Activated naive CD8-positive, alpha-beta T cell treated with anti-CD3 and anti-CD28 coated beads for 36 hours (primary cell): Measurements from ENCODE around the gene MLLT1. TPM values are rescaled to one million over a fixed set of nuclear protein-coding genes. Genes with fewer than 3 reads are reported as not detected.

Source experiments
- DNase-seq: peaks from one replicate; pipeline ENCODE4 v3.0.0; 2021
- H3K27ac Mint-ChIP-seq: one replicate; pipeline ENCODE4 v1.8.0; 2022; ENCODE audit warnings: mild to moderate bottlenecking, moderate library complexity, mixed read lengths
- H3K27me3 Mint-ChIP-seq: one replicate; pipeline ENCODE4 v1.8.0; 2022; ENCODE audit warnings: mild to moderate bottlenecking, mixed read lengths
- H3K36me3 Mint-ChIP-seq: one replicate; pipeline ENCODE4 v1.8.0; 2021; ENCODE audit warnings: mild to moderate bottlenecking, mixed read lengths
- H3K4me1 Mint-ChIP-seq: one replicate; pipeline ENCODE4 v1.8.0; 2021; ENCODE audit warnings: mixed read lengths
- H3K4me3 Mint-ChIP-seq: one replicate; pipeline ENCODE4 v1.8.0; 2022; ENCODE audit warnings: mild to moderate bottlenecking, moderate library complexity, mixed read lengths
- H3K9me3 Mint-ChIP-seq: one replicate; pipeline ENCODE4 v1.8.0; 2022; ENCODE audit warnings: mixed read lengths
- total RNA-seq, 2 experiments: library from RNA; stranded (reverse); gene quantifications; one replicate each; pipeline ENCODE4 v1.2.3, GENCODE V29; 2021

Gene MLLT1
- total RNA-seq, 2 experiments from 2014 or later, result 55.2 to 56.8 TPM

DNA sequence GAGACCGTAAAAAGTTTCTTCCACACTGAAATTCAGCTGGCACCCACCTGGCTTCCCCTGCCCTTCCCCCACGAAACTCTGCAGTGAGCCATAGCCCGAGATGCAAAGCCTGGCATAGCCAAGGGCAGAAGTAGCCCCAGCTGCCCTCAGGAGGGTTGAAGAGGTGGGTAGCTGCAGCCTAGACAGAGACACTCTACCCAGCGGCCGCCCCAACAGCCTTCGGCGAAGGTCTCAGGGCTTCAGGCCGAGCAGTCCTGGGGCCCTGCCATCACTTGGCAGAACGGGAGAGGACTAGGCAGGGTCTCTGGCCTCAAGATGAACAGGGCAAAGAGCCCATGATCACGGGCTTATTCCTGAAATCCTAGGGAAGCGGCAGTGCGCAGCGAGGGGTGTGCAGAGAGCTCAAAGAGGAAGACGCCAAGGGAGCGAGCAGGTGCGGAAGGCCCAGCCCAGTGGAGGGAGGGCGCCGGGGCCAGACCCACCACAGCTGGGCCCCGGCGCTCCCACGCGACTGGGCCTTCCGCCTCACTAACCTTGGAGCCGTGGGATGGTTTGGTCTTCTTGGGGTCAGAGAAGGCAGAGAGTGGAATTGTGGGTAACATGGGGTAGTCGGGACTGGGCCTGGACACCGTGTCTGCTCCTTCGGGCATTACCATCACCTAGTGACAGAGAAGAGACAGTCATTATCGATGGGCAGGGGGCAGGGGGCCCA, 53.2 kb downstream of the MLLT1 start:
- DNase-seq, result no peak

DNA sequence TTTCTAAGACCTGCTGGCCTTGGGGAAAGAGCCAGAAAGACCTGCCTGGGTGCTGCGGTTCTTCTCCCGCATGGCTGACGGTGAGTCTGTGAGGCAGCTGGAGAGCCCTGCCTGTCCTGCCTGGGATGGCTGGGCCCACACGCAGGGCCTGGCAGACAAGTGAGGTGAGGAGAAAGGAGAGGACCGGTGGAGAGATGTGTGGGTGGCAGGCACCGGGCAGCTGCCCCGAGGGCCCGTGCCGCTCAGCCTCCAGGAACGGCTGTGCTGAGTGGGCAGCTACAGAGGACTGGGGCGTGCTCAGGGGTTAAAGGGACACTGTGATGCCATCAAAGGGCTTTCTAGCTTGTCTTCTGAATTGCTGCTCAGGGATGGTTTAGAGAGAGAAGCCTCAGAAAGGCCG, 53.8 kb downstream of the MLLT1 start:
- no peak overlapping the region for H3K27ac Mint-ChIP-seq
- no peaks in the 10 kb centered on the region for H3K9me3 Mint-ChIP-seq
- no peak for DNase-seq
- H3K4me1 Mint-ChIP-seq, result peaks cover 2% of the 10 kb centered on the region
- no peaks in the 10 kb centered on the region for H3K27me3 Mint-ChIP-seq
- no peak overlapping the region for H3K4me3 Mint-ChIP-seq
- H3K36me3 Mint-ChIP-seq, result peaks cover 8% of the 10 kb centered on the region

More for the DNA sequence above, 53.2 kb downstream of the MLLT1 start:
- Mint-ChIP-seq H3K9me3 (no peaks in the 10 kb centered on the region), H3K27me3 (no peaks in the 10 kb centered on the region), H3K27ac (no peak overlapping the region), H3K36me3 (peaks cover 9% of the 10 kb centered on the region), H3K4me3 (no peak overlapping the region), H3K4me1 (peaks cover 2% of the 10 kb centered on the region)

DNA sequence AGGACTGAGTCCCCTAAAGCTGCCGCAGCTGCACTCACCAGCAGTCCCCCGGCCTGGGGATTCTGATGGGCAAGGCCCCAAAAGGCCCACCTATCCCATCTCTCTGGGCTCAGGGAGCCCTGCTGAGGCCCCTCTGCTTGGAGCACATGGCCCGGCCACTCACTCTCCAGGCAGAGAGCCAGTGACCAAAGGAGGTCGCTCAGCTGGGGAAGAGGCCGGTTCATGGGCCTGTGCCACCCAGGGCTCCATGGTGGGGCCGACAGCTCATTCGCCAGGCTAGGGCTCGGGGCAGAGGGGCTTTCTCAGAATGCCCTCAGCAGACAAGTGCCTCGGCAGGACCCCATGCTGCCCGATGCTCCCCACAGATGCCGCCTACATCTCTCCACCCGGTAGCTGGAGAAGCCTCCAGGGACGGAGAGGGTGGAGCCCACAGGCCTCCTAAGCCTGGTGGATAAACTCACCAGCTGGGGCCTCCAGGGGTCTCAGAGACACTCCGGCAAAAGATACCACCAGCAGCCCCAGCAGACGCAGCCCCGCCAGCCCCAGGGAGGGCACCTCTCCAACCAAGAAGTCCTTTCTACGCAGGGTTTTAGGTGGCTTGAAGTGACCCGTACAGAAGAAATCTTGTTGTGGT, 54.4 kb downstream of the MLLT1 start:
- peaks cover 4% of the 10 kb centered on the region for H3K36me3 Mint-ChIP-seq

DNA sequence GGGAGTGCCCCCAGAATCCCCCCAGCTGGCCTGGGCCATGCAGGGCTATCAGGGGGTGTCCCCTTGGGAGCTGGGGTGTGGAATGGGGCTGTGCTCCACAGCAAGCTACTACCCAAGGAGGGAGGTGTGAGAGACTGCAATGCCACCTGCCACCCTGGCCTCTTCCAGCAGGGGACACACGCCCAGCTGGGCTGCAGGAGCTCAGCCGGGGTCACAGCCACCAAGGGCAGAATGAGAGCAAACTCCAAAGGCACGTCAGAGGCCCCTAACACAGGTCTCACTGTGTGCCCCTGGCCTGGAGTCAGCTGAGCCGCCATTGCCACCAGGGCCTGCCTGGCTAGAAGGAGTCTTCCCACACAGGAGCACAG, 55.5 kb downstream of the MLLT1 start:
- Mint-ChIP-seq H3K27me3 (no peaks in the 10 kb centered on the region), H3K36me3 (no peaks in the 10 kb centered on the region), H3K9me3 (no peaks in the 10 kb centered on the region), H3K4me3 (no peak overlapping the region), H3K27ac (no peak overlapping the region), H3K4me1 (no peaks in the 10 kb centered on the region)
- no peak for DNase-seq

More for the DNA sequence above, 54.4 kb downstream of the MLLT1 start:
- no peaks in the 10 kb centered on the region for H3K4me1 Mint-ChIP-seq
- H3K9me3 Mint-ChIP-seq, result no peaks in the 10 kb centered on the region
- H3K27ac Mint-ChIP-seq, result no peak overlapping the region
- no peak for DNase-seq
- no peaks in the 10 kb centered on the region for H3K27me3 Mint-ChIP-seq
- H3K4me3 Mint-ChIP-seq, result no peak overlapping the region

DNA sequence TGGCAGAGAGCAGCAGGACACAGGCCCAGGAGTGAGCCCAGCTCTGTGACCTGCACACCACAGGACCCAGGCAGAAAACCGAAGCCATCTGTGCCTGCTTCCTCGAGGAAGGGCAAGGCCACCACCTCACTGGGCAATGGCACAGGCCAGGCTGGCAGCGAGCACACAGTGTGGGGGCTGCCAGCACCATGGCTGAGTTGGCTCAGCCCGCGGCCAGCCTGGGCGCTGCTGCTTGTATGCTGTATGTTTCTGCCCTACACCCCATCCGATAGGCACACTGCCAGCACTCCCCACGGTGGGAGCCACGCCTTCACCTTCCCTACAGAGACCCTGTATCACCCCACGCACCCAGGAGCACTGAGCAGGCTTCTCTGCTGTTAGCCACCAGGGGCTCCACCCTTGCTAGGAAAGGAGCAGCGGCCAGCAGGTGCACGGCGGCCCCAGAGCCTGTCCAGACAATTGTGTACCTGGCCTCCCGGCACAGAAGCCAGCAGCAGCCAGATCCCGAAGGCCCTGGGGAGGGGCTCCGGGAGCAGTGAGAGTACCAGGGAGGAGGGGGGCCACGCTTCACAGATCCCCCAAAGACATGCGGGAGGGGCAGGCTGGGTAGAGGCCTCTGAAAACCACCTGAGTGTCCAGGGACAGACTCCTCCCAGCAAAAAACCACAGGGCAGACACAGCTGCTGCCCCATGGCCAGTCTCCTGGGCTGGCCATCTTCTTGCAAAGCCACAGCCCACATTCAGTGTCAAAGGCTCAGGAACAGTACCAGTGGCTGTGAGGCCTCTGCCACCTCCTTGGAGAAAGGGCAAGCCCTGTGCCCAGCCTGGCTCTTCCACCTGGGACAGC, 56.1 kb downstream of the MLLT1 start:
- no peak for DNase-seq
- H3K27ac Mint-ChIP-seq, result no peak overlapping the region
- H3K4me1 Mint-ChIP-seq, result no peaks in the 10 kb centered on the region
- no peaks in the 10 kb centered on the region for H3K27me3 Mint-ChIP-seq
- H3K36me3 Mint-ChIP-seq, result no peaks in the 10 kb centered on the region
- H3K4me3 Mint-ChIP-seq, result no peak overlapping the region
- no peaks in the 10 kb centered on the region for H3K9me3 Mint-ChIP-seq

- DNase-seq, result no peak
- Mint-ChIP-seq H3K4me3 (no peak overlapping the region), H3K36me3 (peaks cover 3% of the 10 kb centered on the region), H3K9me3 (no peaks in the 10 kb centered on the region), H3K27me3 (no peaks in the 10 kb centered on the region), H3K27ac (no peak overlapping the region), H3K4me1 (no peaks in the 10 kb centered on the region)
These were observed 56.9 kb downstream of the MLLT1 start for GRCh38 chr19:6222884-6223283.

GRCh38 chr19:6221878-6222746, 57.7 kb downstream of the MLLT1 start:
- no peak overlapping the region for H3K27ac Mint-ChIP-seq
- H3K9me3 Mint-ChIP-seq, result no peaks in the 10 kb centered on the region
- H3K36me3 Mint-ChIP-seq, result peaks cover 3% of the 10 kb centered on the region
- no peaks in the 10 kb centered on the region for H3K4me1 Mint-ChIP-seq
- no peak overlapping the region for H3K4me3 Mint-ChIP-seq
- H3K27me3 Mint-ChIP-seq, result no peaks in the 10 kb centered on the region
- no peak for DNase-seq

- Mint-ChIP-seq H3K4me3 (no peak overlapping the region), H3K4me1 (no peaks in the 10 kb centered on the region), H3K9me3 (no peaks in the 10 kb centered on the region), H3K27me3 (no peaks in the 10 kb centered on the region), H3K27ac (no peak overlapping the region), H3K36me3 (peaks cover 3% of the 10 kb centered on the region)
- DNase-seq, result no peak
These were observed 58.4 kb downstream of the MLLT1 start for GRCh38 chr19:6221220-6221877.

GRCh38 chr19:6220385-6221191, 59.2 kb downstream of the MLLT1 start:
- H3K4me3 Mint-ChIP-seq, result no peak overlapping the region
- no peak for DNase-seq
- no peaks in the 10 kb centered on the region for H3K9me3 Mint-ChIP-seq
- H3K27ac Mint-ChIP-seq, result no peak overlapping the region
- peaks cover 3% of the 10 kb centered on the region for H3K36me3 Mint-ChIP-seq
- H3K27me3 Mint-ChIP-seq, result no peaks in the 10 kb centered on the region
- H3K4me1 Mint-ChIP-seq, result no peaks in the 10 kb centered on the region

DNA sequence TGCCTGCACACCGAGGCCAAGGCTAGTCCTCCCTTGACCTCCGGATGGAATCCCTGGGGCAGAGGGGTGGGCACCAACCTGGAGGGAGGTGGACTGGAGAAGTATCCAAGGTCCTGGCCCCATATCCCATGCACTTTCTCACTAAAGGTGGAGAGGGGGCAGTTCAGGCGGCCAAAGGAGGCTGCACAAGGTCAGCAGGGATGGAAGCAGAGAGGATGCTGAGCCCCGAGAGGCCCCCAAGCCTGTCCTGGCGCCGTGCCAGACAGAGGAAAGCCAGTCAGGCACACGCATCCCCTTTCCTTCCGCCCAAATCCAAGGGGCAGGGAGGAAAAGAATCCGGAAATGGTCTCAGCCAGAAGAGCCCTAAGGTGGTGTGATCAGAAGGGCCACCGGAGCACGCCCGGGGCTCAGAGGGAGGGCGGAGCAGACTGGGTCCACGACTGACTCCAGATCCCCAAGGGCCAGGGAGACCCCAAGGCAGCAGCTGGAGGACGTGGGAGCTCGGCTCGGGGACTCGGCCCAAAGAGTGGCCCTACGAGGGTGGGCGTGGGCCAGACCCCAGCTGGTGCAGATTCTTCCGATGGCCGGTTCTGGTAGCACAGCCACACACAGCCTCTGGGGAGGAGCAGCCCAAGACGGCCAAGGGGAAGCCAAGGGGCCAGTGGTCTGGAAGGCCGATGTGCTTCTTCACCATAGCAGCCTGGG, 60.0 kb downstream of the MLLT1 start:
- Mint-ChIP-seq H3K27ac (no peak overlapping the region), H3K4me1 (no peaks in the 10 kb centered on the region), H3K27me3 (no peaks in the 10 kb centered on the region), H3K9me3 (no peaks in the 10 kb centered on the region), H3K36me3 (peaks cover 3% of the 10 kb centered on the region), H3K4me3 (no peak overlapping the region)
- DNase-seq, result no peak

GRCh38 chr19:6219147-6219525, 60.6 kb downstream of the MLLT1 start:
- H3K4me1 Mint-ChIP-seq, result no peaks in the 10 kb centered on the region
- no peaks in the 10 kb centered on the region for H3K27me3 Mint-ChIP-seq
- peaks cover 3% of the 10 kb centered on the region for H3K36me3 Mint-ChIP-seq
- H3K9me3 Mint-ChIP-seq, result no peaks in the 10 kb centered on the region
- DNase-seq, result no peak
- H3K27ac Mint-ChIP-seq, result no peak overlapping the region
- no peak overlapping the region for H3K4me3 Mint-ChIP-seq

GRCh38 chr19:6218491-6219146, 61.2 kb downstream of the MLLT1 start:
- Mint-ChIP-seq H3K4me3 (no peak overlapping the region), H3K27me3 (no peaks in the 10 kb centered on the region), H3K4me1 (no peaks in the 10 kb centered on the region), H3K9me3 (no peaks in the 10 kb centered on the region), H3K27ac (no peak overlapping the region), H3K36me3 (peaks cover 3% of the 10 kb centered on the region)
- peak; percentile 81 for DNase-seq
